ENCODE data around the gene ZNF382.

The ZNF382 gene

GRCh38 chr19:36573895-36574720 lies 31.0 kb upstream of the ZNF382 start:
- TF ChIP-seq SIN3A (IDR thresholded peaks at IDR 0.05; ENCODE audit: borderline replicate concordance, insufficient read depth, low read length) (no peak), TAF1 (IDR thresholded peaks at IDR 0.05; ENCODE audit: borderline replicate concordance, insufficient read depth, low read length) (no peak), FOXP2 (optimal IDR thresholded peaks at IDR 0.05; ENCODE audit: borderline replicate concordance, extremely low read depth, extremely low read length, insufficient read depth) (no peak), REST (IDR thresholded peaks at IDR 0.05; ENCODE audit: insufficient read depth in 1 of 2, low read depth in 2 of 2, low read length in 2 of 2) (no peak), POLR2AphosphoS5 (IDR thresholded peaks at IDR 0.05; ENCODE audit: low read depth, low read length) (no peak)

GRCh38 chr19:36574741-36575140 lies 30.4 kb upstream of the ZNF382 start:
- no peak for TF ChIP-seq REST (IDR thresholded peaks at IDR 0.05; ENCODE audit: insufficient read depth in 1 of 2, low read depth in 2 of 2, low read length in 2 of 2)
- no peak for TF ChIP-seq FOXP2 (optimal IDR thresholded peaks at IDR 0.05; ENCODE audit: borderline replicate concordance, extremely low read depth, extremely low read length, insufficient read depth)
- no peak for TF ChIP-seq POLR2AphosphoS5 (IDR thresholded peaks at IDR 0.05; ENCODE audit: low read depth, low read length)
- TF ChIP-seq TAF1 (IDR thresholded peaks at IDR 0.05; ENCODE audit: borderline replicate concordance, insufficient read depth, low read length): no peak
- no peak for TF ChIP-seq SIN3A (IDR thresholded peaks at IDR 0.05; ENCODE audit: borderline replicate concordance, insufficient read depth, low read length)

GRCh38 chr19:36577271-36577996 lies 27.7 kb upstream of the ZNF382 start:
- no peak for TF ChIP-seq SIN3A (IDR thresholded peaks at IDR 0.05; ENCODE audit: borderline replicate concordance, insufficient read depth, low read length)
- TF ChIP-seq POLR2AphosphoS5 (IDR thresholded peaks at IDR 0.05; ENCODE audit: low read depth, low read length): no peak
- TF ChIP-seq TAF1 (IDR thresholded peaks at IDR 0.05; ENCODE audit: borderline replicate concordance, insufficient read depth, low read length): no peak
- no peak for TF ChIP-seq FOXP2 (optimal IDR thresholded peaks at IDR 0.05; ENCODE audit: borderline replicate concordance, extremely low read depth, extremely low read length, insufficient read depth)
- no peak for TF ChIP-seq REST (IDR thresholded peaks at IDR 0.05; ENCODE audit: insufficient read depth in 1 of 2, low read depth in 2 of 2, low read length in 2 of 2)

- no peak for TF ChIP-seq TAF1 (IDR thresholded peaks at IDR 0.05; ENCODE audit: borderline replicate concordance, insufficient read depth, low read length)
- no peak for TF ChIP-seq REST (IDR thresholded peaks at IDR 0.05; ENCODE audit: insufficient read depth in 1 of 2, low read depth in 2 of 2, low read length in 2 of 2)
- no peak for TF ChIP-seq SIN3A (IDR thresholded peaks at IDR 0.05; ENCODE audit: borderline replicate concordance, insufficient read depth, low read length)
- TF ChIP-seq FOXP2 (optimal IDR thresholded peaks at IDR 0.05; ENCODE audit: borderline replicate concordance, extremely low read depth, extremely low read length, insufficient read depth): no peak
- TF ChIP-seq POLR2AphosphoS5 (IDR thresholded peaks at IDR 0.05; ENCODE audit: low read depth, low read length): no peak
These were observed 25.9 kb upstream of the ZNF382 start for GRCh38 chr19:36579255-36579654.
